A204.1 (cell line): ENCODE measurements around the gene CKS1B.

Source experiments
- FAIRE-seq: peaks from 2 replicates; lab custom pipeline; 2012; peaks lifted over from hg19 to GRCh38; lab: Jason Lieb, UNC

CKS1B gene

DNA sequence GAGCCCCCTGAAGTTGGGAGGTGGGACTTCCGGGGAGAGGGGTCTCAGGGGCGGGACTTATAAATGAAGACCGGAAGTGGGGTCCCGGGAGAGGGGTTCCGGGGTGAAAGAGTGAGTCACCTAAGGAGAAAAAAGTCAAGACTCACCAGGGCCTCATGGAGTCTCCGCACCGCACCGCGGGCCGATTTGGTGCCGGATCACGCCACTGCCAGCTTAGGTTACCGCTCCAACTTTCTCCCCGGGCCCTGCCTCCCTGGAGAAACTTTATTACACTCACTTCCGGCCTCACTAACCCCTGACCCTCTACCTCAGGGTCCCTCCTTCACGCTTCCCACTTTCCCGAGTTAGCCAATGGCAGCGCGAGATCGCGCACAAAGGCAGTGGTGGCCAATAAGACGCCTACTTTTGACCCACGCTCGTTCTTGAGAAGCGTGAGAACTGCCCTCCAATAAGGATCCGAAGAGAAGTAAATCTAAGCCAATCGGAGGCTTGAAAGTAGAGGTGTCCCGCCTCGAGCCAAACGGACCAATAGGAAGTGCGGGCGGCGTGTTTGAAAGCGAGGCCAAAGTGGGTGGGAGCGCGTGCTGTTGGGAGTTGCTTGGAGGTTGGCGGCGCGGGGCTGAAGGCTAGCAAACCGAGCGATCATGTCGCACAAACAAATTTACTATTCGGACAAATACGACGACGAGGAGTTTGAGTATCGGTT, at the start of gene CKS1B:
CKS1B (plus strand) TSS at position 580 of the 706 bp plus-strand sequence; CDS start at position 645, 65 bp downstream.
- FAIRE-seq, result peak; percentile 99

DNA sequence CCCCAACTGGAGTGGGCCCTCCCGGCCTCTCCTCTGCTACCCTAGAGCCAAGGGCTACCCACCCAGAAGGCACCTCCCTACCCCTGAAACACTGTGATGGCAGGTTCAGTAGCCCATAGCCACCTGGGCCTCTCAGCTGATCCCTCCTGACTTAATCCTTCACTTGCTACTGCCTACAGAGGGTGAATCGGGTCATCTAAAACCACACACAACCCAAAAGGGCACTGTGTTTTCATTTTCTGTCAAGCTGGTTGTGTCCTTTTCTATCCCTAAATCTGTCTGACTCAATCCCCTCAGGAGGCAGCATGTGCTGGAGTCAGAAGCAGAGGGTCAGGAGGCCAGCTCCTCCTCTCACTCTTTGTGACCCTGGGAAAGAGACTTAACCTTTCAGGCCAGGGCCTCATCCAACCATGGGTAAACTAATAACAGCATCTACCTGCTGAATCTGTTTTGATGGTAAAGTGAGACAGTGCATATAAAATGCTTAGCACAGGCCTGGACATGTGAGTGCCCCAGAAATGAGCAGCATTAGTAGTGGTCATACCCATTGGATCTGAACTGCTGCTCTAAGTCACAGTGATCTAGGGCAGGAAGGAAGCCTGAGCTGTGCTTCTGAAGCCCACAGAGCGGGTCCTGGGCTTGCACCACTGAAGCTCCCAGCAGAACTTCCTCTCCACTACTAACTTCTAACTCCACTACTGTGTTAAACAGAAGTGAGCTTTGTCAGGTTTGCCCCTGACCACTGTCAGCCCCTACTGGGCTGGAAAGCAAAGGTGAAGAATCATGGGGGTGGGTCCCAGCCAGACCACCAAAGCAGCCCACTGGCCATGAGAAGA, 48.9 kb upstream of the CKS1B start:
- FAIRE-seq, result no peak

DNA sequence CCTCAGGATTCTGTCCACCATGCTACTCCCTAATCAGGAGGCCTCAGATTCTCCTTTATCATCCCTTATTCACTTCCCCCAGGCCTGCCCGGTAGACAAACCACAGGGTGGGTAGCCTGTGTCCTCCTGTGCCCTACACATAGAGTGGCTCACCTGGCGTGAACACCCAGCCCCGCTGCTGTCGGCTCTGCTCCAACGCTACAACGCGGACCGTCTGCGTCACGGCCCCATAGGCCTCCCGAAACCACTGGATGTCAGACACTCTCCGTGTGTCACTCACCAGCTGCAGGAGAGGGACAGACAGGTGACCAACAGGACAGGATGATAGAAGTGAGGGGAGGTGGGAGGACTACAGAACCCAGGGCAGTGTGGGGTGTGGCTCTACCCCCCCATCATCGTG, 48.3 kb upstream of the CKS1B start:
- FAIRE-seq, result no peak

DNA sequence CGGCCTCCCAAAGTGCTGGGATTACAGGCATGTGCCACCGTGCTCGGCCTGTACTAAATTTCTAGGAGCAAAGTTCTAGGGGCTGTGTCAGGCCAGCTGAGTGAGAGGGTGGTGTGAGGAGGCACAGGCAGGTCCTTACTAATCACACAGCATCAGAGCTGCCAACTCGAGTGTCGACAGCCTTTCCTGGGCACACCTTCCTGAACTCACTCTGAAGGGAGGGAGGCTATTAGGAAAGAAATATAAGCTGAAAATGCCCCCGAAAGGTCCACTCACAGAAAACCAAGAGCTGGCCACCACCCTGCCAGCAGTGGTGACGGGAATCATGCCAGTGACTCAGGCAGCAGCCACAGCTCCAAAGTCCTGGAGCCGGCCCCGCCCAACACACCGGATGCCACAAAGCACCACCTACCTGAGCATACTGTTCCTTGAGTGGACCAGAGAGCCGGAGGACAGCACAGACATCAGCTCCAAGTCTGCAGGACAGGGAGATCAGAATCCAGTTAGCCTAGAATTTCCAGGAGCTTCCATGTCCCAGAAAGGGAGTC, 42.5 kb upstream of the CKS1B start:
- no peak for FAIRE-seq

DNA sequence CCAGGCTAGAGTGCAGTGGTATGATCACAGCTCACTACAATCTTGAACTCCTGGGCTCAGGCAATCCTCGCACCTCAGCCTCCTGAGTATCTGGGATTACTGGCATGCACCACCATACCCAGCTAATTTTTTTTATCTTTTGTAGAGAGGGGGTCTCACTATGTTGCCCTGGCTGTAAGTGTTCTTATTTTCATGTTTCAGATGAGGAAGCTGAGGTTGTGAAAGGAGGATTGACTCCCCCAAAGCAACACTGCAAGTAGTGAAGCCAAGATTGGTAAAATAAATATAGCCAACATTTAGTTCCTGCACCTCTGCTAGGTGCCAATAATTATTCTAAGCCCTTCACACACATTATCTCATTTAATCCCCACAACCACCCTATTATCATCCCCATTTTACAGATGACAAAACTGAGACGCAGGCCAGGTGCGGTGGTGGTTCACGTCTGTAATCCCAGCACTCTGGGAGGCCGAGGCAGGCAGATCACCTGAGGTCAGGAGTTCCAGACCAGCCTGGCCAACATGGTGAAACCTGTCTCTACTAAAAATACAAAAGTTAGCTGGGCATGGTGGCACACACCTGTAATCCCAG, 40.0 kb upstream of the CKS1B start:
- FAIRE-seq, result no peak

DNA sequence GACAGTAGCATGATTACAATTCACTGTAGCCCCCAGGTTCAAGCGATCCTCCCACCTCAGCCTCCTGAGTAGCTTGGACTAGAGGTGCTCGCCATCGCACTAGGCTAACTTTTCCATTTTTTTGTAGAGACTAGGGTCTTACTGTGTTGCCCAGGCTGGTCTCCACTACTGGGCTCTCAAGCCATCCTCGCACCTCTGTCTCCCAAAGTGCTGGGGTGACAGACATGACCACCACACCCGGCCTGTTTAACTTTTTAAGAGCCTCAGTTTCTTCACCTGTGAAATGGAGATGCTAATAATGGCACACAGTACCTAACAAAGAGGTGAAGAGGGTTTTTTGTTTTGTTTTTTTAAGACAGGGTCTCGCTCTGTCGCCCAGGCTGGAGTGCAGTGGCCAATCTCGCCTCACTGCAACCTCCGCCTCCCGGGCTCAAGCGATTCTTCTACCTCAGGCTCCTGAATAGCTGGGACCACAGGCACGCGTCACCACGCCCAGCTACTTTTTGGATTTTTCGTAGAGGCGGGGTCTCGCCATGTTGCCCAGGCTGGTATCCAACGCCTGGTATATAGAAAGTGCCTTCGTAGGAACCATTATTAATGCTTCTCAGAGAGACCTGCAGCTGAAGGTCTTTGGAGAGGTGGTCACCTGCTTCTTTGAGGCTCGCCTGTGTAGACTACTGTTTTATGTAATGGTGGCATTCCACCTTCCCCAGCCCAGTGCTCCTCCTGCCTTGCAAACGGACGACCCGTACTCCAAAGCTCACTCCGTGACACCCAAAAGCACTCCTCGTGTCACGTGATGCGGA, 38.5 kb upstream of the CKS1B start:
- no peak for FAIRE-seq

DNA sequence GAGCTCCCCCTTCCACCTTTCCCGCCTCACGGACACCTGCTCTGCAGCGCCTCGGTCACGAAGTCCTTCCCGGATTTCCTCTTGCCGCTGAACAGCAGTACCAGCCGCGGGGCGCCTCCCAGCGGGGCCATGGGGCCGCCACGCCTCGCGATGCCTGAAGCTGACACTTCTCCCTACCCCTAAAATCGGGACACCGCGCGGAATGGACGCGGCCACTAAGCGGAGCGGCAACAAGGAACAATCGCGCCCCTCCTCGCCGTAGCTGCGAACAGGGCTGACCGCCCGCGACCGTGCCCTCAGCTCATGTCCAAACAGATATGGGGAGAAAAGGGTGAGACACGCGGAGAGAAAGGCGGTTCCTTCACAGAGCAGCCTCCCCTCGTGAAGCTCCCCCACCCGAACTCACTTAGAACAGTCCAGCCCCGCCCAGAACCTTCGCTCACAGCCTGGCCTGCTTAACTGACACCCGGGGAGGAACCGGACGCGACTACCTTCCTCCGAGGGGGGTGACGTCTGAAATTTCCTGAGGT, 37.9 kb upstream of the CKS1B start, which contains the start of gene PMVK:
PMVK (minus strand) TSS at position 165 of the 530 bp plus-strand sequence; CDS start at position 131, 34 bp downstream.
- FAIRE-seq, result no peak

DNA sequence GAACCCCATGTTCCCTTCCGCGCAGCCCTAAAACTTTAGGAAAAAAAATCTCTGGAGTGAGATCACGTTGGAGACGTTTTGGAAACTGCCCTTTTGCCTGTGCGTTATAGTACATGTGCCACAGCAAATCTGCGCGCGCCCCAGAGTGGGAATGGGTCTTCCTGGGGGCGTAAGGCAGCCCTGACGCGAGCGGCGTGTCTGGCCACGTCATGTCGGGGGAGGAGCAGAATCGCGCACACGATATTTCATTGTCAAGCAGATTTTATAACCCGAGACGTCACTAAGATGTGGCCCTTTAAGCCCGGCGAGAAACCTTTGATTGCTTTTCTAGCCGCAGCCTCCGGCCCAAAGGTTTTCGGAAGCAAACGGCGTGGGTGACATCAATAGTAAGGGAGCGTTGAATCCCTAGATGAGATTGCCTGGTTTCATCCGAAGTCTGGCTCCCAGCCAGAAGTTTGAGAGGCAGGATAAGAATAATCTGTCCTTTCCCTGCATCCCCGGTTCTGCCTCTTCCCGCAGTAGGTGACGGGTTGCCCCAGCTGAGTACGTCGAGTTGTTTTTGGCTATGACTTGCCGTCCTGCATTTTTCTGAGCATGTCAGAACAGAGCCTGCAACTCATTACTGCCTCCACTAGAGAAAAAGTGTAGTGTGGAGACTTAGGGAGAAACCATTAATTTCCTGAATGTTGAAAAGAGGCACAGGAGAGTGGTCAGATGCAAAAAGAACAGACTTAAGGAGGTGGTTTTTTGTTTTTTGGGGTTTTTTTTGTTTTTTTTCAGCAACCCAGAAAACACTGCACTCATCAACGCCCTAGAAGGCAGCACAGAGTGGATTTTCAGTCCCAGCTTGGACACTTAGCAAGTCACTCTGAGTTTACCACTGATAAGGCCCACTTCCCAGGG, 37.1 kb upstream of the CKS1B start:
- no peak for FAIRE-seq

DNA sequence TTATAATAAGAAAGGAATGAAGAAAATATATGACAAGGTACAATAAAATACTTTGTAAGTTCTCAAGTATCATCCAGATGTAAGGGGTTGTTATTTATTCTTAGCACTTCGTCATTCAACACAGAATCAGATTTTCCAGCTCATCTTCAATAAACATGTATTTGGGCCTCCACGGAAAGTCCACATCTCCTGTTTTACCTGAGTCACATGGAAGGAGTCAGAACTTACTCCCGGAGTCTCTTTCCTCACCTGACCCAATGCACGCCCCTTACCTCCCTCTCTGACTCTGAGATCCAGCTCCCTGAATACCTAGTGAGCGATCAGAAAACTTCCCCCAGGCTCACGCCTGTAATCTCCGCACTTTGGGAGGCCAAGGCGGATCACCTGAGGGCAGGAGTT, 36.5 kb upstream of the CKS1B start:
- no peak for FAIRE-seq

DNA sequence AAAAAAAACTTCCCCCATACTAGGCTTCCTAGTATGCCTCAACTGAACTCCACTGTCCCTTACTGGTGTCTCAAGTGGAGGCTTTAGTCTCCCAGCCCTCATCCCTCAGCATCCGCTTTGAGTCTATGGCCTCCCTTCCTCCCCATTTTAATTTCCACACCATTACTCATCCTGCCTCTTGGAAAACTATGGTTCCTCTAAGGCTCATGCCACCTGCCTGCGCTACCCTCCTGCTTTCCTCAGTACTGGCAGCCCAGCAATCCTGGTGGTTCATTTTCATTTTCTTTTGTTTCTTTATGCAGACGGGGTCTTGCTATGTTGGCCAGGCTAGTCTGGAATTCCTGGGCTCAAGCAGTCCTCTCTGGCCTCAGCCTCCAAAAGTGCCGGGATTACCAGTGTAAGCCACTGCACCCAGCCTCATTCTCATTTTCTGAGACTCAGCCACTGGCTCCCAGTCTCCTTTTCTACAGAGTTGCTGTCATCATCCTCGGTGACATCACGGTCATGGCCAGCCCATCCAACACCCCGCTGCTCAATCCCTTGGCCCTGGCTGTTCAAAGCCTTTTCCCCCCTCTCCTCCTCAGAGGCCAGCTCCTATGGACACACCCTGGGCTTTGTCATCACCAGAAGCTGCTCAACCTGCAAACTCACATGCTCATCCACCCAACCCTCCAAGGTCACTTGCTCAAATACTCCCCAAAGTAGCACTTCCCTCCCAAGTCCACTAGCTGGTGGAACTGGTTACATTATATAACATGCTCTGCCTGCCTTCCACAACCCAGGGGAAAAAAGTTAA, 35.7 kb upstream of the CKS1B start:
- FAIRE-seq, result no peak

DNA sequence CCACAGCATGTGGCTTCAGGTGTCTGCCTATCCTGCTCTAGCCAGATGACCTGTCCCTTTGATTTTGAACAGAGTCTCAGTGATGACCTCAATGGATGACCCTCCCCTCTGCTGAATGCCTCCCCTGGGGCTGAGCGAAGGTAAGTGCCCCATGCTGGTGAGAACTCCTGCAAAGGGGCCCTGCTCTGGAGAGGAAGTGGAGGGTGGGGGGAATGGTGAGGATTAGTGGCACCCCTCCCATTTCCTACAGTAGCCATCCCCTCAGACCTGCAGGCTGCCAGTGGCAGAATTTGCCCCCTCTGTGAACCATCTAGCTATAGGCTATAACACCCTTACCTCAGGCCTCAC, 34.3 kb upstream of the CKS1B start:
- no peak for FAIRE-seq

DNA sequence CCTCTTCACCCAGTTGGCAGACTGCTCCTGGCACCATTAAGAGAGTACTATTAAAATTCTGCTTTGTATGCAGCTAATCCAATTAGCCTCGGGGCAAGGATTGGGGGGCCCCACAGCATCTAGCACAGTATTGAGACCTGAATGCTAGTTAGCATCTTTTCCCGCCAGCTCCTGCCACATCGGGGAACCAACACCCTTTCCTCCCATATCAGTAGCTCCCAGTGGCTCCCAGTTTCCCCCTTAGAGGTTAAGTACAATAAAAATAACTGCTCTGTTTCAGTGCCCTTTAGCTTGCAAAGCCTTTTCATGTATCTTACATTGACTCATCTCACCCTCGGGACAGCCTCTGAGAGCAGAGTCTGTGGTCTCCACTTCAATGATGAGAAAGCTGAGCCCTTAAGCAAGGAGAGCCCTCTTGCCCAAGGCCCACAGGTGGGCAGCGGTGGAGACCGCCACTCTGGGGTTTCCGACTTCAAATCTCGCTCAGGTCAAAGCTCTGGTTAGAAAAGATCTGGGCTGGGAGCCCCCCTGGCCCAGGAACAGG, 33.8 kb upstream of the CKS1B start:
- no peak for FAIRE-seq

DNA sequence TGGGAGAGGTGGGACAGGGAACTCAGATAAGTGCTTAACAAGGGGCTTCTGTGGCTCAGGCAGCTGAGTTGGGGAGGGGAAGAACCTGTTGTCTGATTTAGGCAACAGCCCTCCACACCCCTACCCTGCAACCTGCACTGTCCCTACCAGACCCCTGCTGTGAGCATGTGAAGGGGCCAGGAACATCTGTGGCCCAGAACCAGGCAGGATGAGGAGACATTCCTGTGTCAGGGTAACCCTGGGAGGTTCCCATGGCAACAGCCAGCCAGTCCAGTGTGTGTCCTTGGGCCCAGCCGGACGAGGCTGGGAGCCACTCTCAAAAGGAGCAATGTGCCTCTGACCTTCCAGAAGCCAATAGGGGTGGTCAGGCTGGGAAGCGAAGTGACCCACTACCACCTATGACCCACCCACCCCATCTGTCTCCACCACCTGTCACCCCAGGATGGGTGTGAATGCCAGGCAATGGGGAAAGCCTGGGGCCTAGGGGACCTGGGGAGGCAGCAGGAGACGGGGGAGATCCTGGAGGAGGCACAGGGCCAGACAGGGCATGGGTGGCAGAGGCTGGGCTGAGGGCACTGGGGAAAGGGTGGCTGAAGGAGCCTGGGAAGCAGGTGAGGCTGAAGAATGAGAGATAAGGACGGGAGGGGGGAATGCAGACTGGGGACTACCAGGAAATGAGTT, 33.0 kb upstream of the CKS1B start:
- no peak for FAIRE-seq

DNA sequence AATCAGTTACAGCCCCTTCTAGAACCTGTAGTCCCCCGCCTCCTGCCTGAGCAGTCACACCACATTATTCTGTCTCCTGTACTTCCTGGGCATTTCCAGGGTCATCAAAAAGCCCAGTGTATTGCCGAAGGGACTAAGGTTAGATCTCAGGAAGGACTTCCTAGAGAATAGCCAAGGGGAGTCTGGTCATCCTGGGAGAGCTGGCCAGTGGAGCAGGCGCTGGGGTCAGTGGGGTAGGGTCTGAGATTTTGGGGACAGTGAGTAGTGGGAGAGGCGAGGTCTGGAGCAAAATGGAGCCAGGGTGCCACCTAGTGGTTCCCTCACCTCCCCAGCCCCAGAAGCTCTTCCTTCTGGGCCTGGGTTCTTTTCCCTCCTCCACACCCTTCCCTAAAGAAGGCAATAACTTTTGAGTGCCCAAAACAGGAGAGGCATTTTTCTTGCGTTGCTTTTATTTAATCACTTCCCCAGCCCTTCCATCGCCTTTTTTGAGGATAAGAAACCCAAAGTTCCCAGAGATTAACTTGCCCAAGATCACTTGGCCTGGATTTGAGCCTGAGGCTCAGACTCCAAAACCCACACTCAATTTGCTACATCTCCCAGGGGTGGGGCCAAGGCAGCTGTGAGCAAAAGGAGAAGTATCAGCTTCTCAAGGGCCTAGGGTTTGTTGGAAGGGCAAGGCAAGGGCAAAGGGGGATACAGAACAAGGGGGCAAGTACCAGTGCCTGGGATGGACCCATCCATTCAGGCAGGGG, 30.7 kb upstream of the CKS1B start:
- no peak for FAIRE-seq

DNA sequence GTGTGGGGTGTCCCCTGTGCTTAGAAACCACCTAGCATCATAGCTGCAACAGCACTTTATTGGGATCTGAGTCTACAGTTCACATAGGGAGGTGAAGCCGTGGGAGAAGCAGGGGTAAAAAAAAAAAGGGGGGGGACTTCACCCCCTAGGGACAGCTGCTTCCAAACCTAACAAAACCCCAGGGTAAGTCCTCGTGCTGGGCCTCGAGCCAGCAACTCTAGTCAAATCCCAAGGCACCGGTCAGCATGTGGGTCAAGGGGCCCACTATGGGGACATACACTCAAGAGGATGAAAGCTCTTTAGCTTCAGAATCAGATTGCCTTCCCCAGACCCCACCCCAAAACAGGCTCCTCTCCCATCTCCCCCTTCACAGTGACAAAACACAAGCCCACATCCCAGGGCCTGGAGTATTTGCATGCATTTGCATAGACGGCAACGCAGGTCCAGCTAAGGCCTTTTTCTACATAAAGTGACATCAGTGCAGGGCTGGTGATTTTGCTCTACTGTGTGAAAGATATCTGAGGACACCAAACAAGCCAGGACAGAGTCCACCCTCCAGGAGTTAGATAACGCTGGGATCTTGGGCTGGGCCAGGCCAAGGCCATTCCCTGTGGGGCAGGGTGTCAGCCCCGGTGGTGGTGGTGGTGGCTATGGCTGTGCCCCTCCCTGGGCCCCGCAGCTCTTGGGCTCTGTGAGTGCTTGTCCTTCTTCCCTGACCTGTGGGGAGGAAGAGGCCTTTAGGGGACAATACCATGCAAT, 29.9 kb upstream of the CKS1B start:
- no peak for FAIRE-seq

DNA sequence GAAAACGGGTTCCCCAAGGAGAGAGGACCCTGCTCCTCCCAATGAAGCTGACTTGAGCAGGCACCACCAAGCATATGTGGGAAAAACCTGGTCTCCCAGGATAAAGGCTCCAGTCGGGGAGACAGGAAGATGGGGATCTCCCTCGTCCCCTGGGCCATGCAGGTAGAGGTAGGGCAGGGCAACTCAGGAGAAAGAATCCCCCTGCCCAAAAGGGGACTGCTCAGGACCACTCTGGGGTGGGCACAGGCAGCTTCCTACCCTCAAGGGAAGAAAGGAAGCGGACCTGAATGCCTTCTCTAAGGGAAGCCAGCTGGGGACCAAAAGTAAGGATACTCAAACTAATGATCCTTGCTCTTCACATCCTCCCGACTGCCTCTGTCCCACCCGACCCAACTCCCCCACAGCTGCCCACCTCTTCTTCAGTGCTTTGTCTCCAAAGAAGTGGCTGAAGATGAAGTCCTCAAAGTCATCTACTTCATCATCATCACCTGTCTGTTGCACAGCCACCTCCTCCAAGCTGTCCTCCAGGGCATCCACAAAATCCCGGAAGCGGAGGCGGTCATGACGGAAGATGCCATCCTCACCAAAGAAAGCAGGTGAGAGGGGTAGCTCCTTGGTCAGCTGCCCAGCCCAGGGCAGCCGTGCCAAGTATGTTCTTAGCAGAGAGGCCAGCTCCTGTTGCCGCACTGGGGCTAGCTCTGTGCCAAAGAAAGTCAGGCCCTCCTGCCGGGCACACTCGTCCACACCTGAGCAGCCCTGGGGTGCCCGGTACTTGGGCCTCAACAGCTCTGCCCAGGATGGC, 29.1 kb upstream of the CKS1B start:
- no peak for FAIRE-seq
